Hepatocyte (in vitro differentiated cells): Measurements from ENCODE around the gene MOGAT1. TPM values are rescaled to one million over a fixed set of nuclear protein-coding genes. Genes with fewer than 3 reads are reported as not detected.

ENCODE experiments used
- DNase-seq: peaks from one replicate; pipeline ENCODE4 v3.0.0-alpha.2; 2016; ENCODE audit warnings: low spot score
- H2AFZ ChIP-seq: fragments of 200-600 bp; sonication (generic); 2 replicates; pipeline ENCODE4 v1.6.0; 2016; ENCODE audit warnings: antibody characterized with exemption, mild to moderate bottlenecking
- H3K27ac ChIP-seq: fragments of 200-600 bp; sonication (generic); 2 replicates; pipeline ENCODE4 v1.5.1; 2016; ENCODE audit warnings: mild to moderate bottlenecking
- H3K27me3 ChIP-seq: fragments of 200-600 bp; sonication (generic); 2 replicates; pipeline ENCODE4 v1.6.1; 2016
- H3K36me3 ChIP-seq: fragments of 200-600 bp; sonication (generic); replicated peaks from 2 replicates; pipeline ENCODE4 v1.5.1; 2016; ENCODE audit warnings: low read depth; ENCODE audit not compliant: insufficient read depth
- H3K4me1 ChIP-seq: fragments of 200-600 bp; sonication (generic); 2 replicates; pipeline ENCODE4 v1.5.1; 2016; ENCODE audit warnings: mild to moderate bottlenecking, moderate library complexity; ENCODE audit not compliant: insufficient read depth
- H3K4me2 ChIP-seq: fragments of 200-600 bp; sonication (generic); 2 replicates; pipeline ENCODE4 v1.6.0; 2016
- H3K4me3 ChIP-seq: fragments of 200-600 bp; sonication (generic); 2 replicates; pipeline ENCODE4 v1.5.1; 2016; ENCODE audit warnings: mild to moderate bottlenecking
- H3K79me2 ChIP-seq: fragments of 200-600 bp; sonication (generic); 2 replicates; pipeline ENCODE4 v1.6.0; 2017; ENCODE audit warnings: mild to moderate bottlenecking
- H3K9me2 ChIP-seq: fragments of 200-600 bp; sonication (generic); replicated peaks from 2 replicates; pipeline ENCODE4 v1.6.0; 2017; ENCODE audit warnings: mild to moderate bottlenecking; ENCODE audit not compliant: insufficient read depth
- H3K9me3 ChIP-seq: fragments of 200-600 bp; sonication (generic); 2 replicates; pipeline ENCODE4 v1.5.1; 2016; ENCODE audit warnings: low read depth, mild to moderate bottlenecking
- H4K20me1 ChIP-seq: fragments of 200-600 bp; sonication (generic); 2 replicates; pipeline ENCODE4 v1.6.0; 2016; ENCODE audit warnings: mild to moderate bottlenecking; ENCODE audit not compliant: insufficient read depth, poor library complexity, severe bottlenecking
- EZH2 ChIP-seq: fragments of 200-600 bp; sonication (generic); IDR thresholded peaks from 2 replicates; pipeline ENCODE4 v1.6.1; 2016; ENCODE audit warnings: antibody characterized with exemption, mild to moderate bottlenecking, borderline replicate concordance
- EZH2phosphoT487 ChIP-seq: fragments of 200-600 bp; sonication (generic); IDR thresholded peaks from one replicate; pipeline ENCODE4 v1.6.1; 2018; ENCODE audit warnings: antibody characterized with exemption, mild to moderate bottlenecking, low read depth, moderate library complexity; ENCODE audit not compliant: unreplicated experiment, severe bottlenecking
- WGBS: methylation state at CpG from one replicate; pipeline ENCODE4 v1.1.6; 2016; ENCODE audit warnings: low lambda C conversion rate; ENCODE audit errors: missing lambda C conversion rate; 5-methylcytosine and 5-hydroxymethylcytosine counted together
- polyA plus RNA-seq: library from polyadenylated mRNA; unstranded; fragments of >200 nt; fragmentation: Nextera tagmentation; extraction: Ambion mirVana; gene quantifications from 2 replicates; pipeline ENCODE4 v1.2.1, GENCODE V29; 2016
- total RNA-seq: library from RNA; depleted of rRNA; stranded (reverse); fragments of >200 nt; gene quantifications from 2 replicates; pipeline ENCODE4 v1.2.3, GENCODE V29; 2014
- TF ChIP-seq, protein P1 (sequence below): fragments of 200-600 bp; sonication (generic); IDR thresholded peaks from 2 replicates; pipeline ENCODE4 v1.5.1; 2016; ENCODE audit warnings: antibody characterized with exemption, mild to moderate bottlenecking; ENCODE audit not compliant: poor library complexity

The MOGAT1 gene
- total and polyA plus RNA-seq, 2 experiments from 2014 or later, result not detected

- DNase-seq, result no peak
- Histone ChIP-seq H3K9me3 (no peaks in the 10 kb centered on the region), H4K20me1 (no peaks in the 10 kb centered on the region), H3K27ac (peak overlapping the region; percentile 31), H3K4me2 (peak overlapping the region; percentile 42), H3K4me3 (no peak overlapping the region), H3K4me1 (peaks cover 7% of the 10 kb centered on the region), H3K27me3 (no peaks in the 10 kb centered on the region), H2AFZ (no peak overlapping the region), H3K79me2 (no peaks in the 10 kb centered on the region), H3K36me3 (no peaks in the 10 kb centered on the region), H3K9me2 (no peaks in the 10 kb centered on the region)
- TF ChIP-seq EZH2, result no peak
- TF ChIP-seq, protein P1, sequence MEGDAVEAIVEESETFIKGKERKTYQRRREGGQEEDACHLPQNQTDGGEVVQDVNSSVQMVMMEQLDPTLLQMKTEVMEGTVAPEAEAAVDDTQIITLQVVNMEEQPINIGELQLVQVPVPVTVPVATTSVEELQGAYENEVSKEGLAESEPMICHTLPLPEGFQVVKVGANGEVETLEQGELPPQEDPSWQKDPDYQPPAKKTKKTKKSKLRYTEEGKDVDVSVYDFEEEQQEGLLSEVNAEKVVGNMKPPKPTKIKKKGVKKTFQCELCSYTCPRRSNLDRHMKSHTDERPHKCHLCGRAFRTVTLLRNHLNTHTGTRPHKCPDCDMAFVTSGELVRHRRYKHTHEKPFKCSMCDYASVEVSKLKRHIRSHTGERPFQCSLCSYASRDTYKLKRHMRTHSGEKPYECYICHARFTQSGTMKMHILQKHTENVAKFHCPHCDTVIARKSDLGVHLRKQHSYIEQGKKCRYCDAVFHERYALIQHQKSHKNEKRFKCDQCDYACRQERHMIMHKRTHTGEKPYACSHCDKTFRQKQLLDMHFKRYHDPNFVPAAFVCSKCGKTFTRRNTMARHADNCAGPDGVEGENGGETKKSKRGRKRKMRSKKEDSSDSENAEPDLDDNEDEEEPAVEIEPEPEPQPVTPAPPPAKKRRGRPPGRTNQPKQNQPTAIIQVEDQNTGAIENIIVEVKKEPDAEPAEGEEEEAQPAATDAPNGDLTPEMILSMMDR, result no peak
- no peak for TF ChIP-seq EZH2phosphoT487
- WGBS, result 71% methylated on average over 5 of the region's 5 CpGs
These were observed 59.0 kb downstream of the MOGAT1 start for GRCh38 chr2:222730366-222730999.

- H3K4me2 ChIP-seq, result peak overlapping the region; percentile 42
These were observed 59.8 kb downstream of the MOGAT1 start for GRCh38 chr2:222731201-222731621.

GRCh38 chr2:222732489-222733178 is 61.2 kb downstream of the MOGAT1 start:
- Histone ChIP-seq H3K4me3 (no peak overlapping the region), H2AFZ (no peak overlapping the region), H3K4me2 (no peak overlapping the region), H3K27me3 (peaks cover 5% of the 10 kb centered on the region), H3K9me3 (no peaks in the 10 kb centered on the region), H3K79me2 (no peaks in the 10 kb centered on the region), H3K9me2 (no peaks in the 10 kb centered on the region), H3K4me1 (peaks cover 7% of the 10 kb centered on the region), H4K20me1 (no peaks in the 10 kb centered on the region), H3K36me3 (no peaks in the 10 kb centered on the region), H3K27ac (no peak overlapping the region)
- no peak for TF ChIP-seq EZH2
- TF ChIP-seq EZH2phosphoT487, result no peak
- TF ChIP-seq, protein P1, result no peak
- 76% methylated on average over 4 of the region's 4 CpGs for WGBS
- no peak for DNase-seq

More at GRCh38 chr2:222731201-222731621, 59.8 kb downstream of the MOGAT1 start:
- no peak for TF ChIP-seq EZH2
- H3K4me1 ChIP-seq, result peaks cover 7% of the 10 kb centered on the region
- H3K27ac ChIP-seq, result no peak overlapping the region
- 78% methylated on average over 2 of the region's 2 CpGs for WGBS
- H3K79me2 ChIP-seq, result no peaks in the 10 kb centered on the region
- no peaks in the 10 kb centered on the region for H4K20me1 ChIP-seq
- H2AFZ ChIP-seq, result no peak overlapping the region
- no peaks in the 10 kb centered on the region for H3K27me3 ChIP-seq
- H3K36me3 ChIP-seq, result no peaks in the 10 kb centered on the region
- no peak overlapping the region for H3K4me3 ChIP-seq
- no peaks in the 10 kb centered on the region for H3K9me3 ChIP-seq
- no peaks in the 10 kb centered on the region for H3K9me2 ChIP-seq
- no peak for DNase-seq

DNA sequence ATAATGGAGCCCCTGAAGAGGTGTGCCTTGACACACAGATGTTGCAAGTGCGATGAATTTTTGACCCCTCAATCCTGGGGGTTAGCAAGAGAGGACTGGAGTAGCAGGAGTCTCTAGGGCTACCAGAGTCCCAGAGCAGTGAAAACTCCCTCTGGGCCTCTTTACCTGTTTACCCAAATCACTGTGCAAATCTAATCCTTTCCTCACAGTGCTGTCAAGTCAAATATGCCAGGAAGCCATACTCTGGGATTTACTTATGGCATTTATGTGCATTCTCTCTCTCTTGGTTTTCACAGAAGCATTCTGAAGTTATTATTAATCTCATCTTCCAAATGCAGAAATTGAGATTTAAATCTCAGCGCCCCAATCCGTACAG is 62.0 kb downstream of the MOGAT1 start:
- Histone ChIP-seq H3K9me2 (no peaks in the 10 kb centered on the region), H3K27ac (no peak overlapping the region), H3K4me3 (no peak overlapping the region), H3K27me3 (peaks cover 5% of the 10 kb centered on the region), H4K20me1 (no peaks in the 10 kb centered on the region), H3K79me2 (no peaks in the 10 kb centered on the region), H3K4me2 (no peak overlapping the region), H3K36me3 (no peaks in the 10 kb centered on the region), H2AFZ (no peak overlapping the region), H3K4me1 (peaks cover 7% of the 10 kb centered on the region), H3K9me3 (no peaks in the 10 kb centered on the region)
- 91% methylated on average over 3 of the region's 3 CpGs for WGBS
- TF ChIP-seq, protein P1, result no peak
- TF ChIP-seq EZH2phosphoT487, result no peak
- no peak for TF ChIP-seq EZH2
- no peak for DNase-seq
